Measurements from ENCODE around the gene RPS6KB2. TPM values are rescaled to one million over a fixed set of nuclear protein-coding genes. Genes with fewer than 3 reads are reported as not detected.

Gene RPS6KB2
- total and polyA plus RNA-seq, 7 donors: 27.1 to 70.2 (median 55.9) TPM

- H3K27me3 ChIP-seq: peaks cover 18 to 67% (median 33%) of the 10 kb centered on the region in 3 donors
- 74 to 93% methylated on average over 6 of the region's 6 CpGs for WGBS, 2 donors
- intact Hi-C loops (cut with DNase I): no loop called here
- H3K4me3 ChIP-seq: no peak overlapping the region
- no peak for TF ChIP-seq POLR2AphosphoS5 (IDR thresholded peaks at IDR 0.05)
- TF ChIP-seq POLR2A (IDR thresholded peaks at IDR 0.05): no peak
- TF ChIP-seq CTCF (IDR thresholded peaks at IDR 0.05): no peak
- TF ChIP-seq EP300 (IDR thresholded peaks at IDR 0.05): no peak
- no peaks in the 10 kb centered on the region for H3K9me3 ChIP-seq
- no peak for DNase-seq
- H3K36me3 ChIP-seq: no peaks in the 10 kb centered on the region
- no peak overlapping the region for H3K27ac ChIP-seq
- H3K4me1 ChIP-seq: peaks cover 0 to 25% (median 15%) of the 10 kb centered on the region in 4 donors
Observed at GRCh38 chr11:67405196-67405567, 23.1 kb upstream of the RPS6KB2 start.

- intact Hi-C loops (cut with DNase I): no loop called here
- WGBS, 2 donors: 82 to 93% methylated on average over 9 of the region's 9 CpGs
Observed at GRCh38 chr11:67405688-67406339, 22.5 kb upstream of the RPS6KB2 start.

GRCh38 chr11:67406420-67406968 lies 21.8 kb upstream of the RPS6KB2 start:
- DNase-seq: no peak
- WGBS, 2 donors: 81 to 84% methylated on average over 18 of the region's 18 CpGs
- Histone ChIP-seq H3K9me3 (no peaks in the 10 kb centered on the region), H3K36me3 (no peaks in the 10 kb centered on the region), H3K27ac (no peak overlapping the region), H3K27me3 (peaks cover 26 to 80% (median 46%) of the 10 kb centered on the region in 3 donors), H3K4me1 (peaks cover 0 to 14% (median 7%) of the 10 kb centered on the region in 4 donors), H3K4me3 (no peak overlapping the region)
- intact Hi-C loops (cut with DNase I): no loop called here
- TF ChIP-seq CTCF (IDR thresholded peaks at IDR 0.05) (no peak), POLR2A (IDR thresholded peaks at IDR 0.05) (no peak), EP300 (IDR thresholded peaks at IDR 0.05) (no peak)

More at GRCh38 chr11:67405688-67406339, 22.5 kb upstream of the RPS6KB2 start:
- Histone ChIP-seq H3K27ac (no peak overlapping the region), H3K9me3 (no peaks in the 10 kb centered on the region), H3K4me3 (no peak overlapping the region), H3K4me1 (peaks cover 0 to 19% (median 8%) of the 10 kb centered on the region in 4 donors), H3K36me3 (no peaks in the 10 kb centered on the region), H3K27me3 (peaks cover 21 to 73% (median 39%) of the 10 kb centered on the region in 3 donors)
- TF ChIP-seq POLR2A (IDR thresholded peaks at IDR 0.05) (no peak), EP300 (IDR thresholded peaks at IDR 0.05) (no peak), POLR2AphosphoS5 (IDR thresholded peaks at IDR 0.05) (no peak), CTCF (IDR thresholded peaks at IDR 0.05) (no peak)
- DNase-seq: no peak

- TF ChIP-seq EP300 (IDR thresholded peaks at IDR 0.05): no peak
- H3K4me1 ChIP-seq: peaks cover 0 to 11% (median 5%) of the 10 kb centered on the region in 4 donors
- peaks cover 26 to 86% (median 50%) of the 10 kb centered on the region in 3 donors for H3K27me3 ChIP-seq
- WGBS, 2 donors: 43 to 48% methylated on average over 12 of the region's 12 CpGs
- no peaks in the 10 kb centered on the region for H3K9me3 ChIP-seq
- DNase-seq: no peak
- H3K27ac ChIP-seq: no peak overlapping the region
- intact Hi-C loops (cut with DNase I): no loop called here
- no peak overlapping the region for H3K4me3 ChIP-seq
- no peaks in the 10 kb centered on the region for H3K36me3 ChIP-seq
Observed at GRCh38 chr11:67406969-67407687, 21.2 kb upstream of the RPS6KB2 start.

GRCh38 chr11:67407688-67408163 lies 20.6 kb upstream of the RPS6KB2 start:
- Histone ChIP-seq H3K9me3 (no peaks in the 10 kb centered on the region), H3K27ac (no peak overlapping the region), H3K27me3 (peaks cover 26 to 92% (median 51%) of the 10 kb centered on the region in 3 donors), H3K4me3 (no peak overlapping the region), H3K36me3 (no peaks in the 10 kb centered on the region), H3K4me1 (peaks cover 0 to 5% (median 0%) of the 10 kb centered on the region in 4 donors)
- TF ChIP-seq CTCF (IDR thresholded peaks at IDR 0.05): no peak
- TF ChIP-seq EP300 (IDR thresholded peaks at IDR 0.05): no peak
- no peak for TF ChIP-seq POLR2A (IDR thresholded peaks at IDR 0.05)
- TF ChIP-seq POLR2AphosphoS5 (IDR thresholded peaks at IDR 0.05): no peak
- intact Hi-C loops (cut with DNase I): no loop called here
- DNase-seq: no peak
- 76% methylated on average over 12 of the region's 12 CpGs for WGBS, 2 donors
